Peyer's patch (tissue), 4 donors: Measurements from ENCODE around the gene PGAP6.

Source experiments
- CTCF ChIP-seq, 6 experiments: fragments of 450-650 bp in 4 of 6; fragments of 200-600 bp in 2 of 6; sonication (generic) in 1 of 6; IDR thresholded peaks; one replicate each; pipeline ENCODE4 v1.5.1; 2017 to 2019; ENCODE audit warnings: antibody characterized with exemption in 6 of 6, mild to moderate bottlenecking in 3 of 6, moderate library complexity in 1 of 6
- POLR2A ChIP-seq, 2 donors: fragments of 450-650 bp; IDR thresholded peaks; one replicate each; pipeline ENCODE4 v1.5.1; 2017; ENCODE audit warnings: antibody characterized with exemption in 2 of 2, mild to moderate bottlenecking in 2 of 2, moderate library complexity in 2 of 2

- TF ChIP-seq CTCF (IDR thresholded peaks at IDR 0.05) (no peak), POLR2A (IDR thresholded peaks at IDR 0.05) (no peak)
Observed at GRCh38 chr16:398561-399339, 17.0 kb upstream of the PGAP6 start.
